Brain microvascular endothelial cell (primary cell): Measurements from ENCODE around the gene WDFY3.

Experiments used
- DNase-seq: peaks from one replicate; pipeline ENCODE4 v3.0.0-alpha.2; 2020
- H3K27ac ChIP-seq: fragments of 250-450 bp; sonication (Bioruptor Pico); 2 replicates; pipeline ENCODE4 v1.5.1; 2020; ENCODE audit warnings: mild to moderate bottlenecking, moderate library complexity
- H3K27me3 ChIP-seq: fragments of 250-450 bp; sonication (Bioruptor Pico); replicated peaks from 2 replicates; pipeline ENCODE4 v1.5.1; 2020; ENCODE audit warnings: mild to moderate bottlenecking
- H3K36me3 ChIP-seq: fragments of 250-450 bp; sonication (Bioruptor Pico); replicated peaks from 2 replicates; pipeline ENCODE4 v1.5.1; 2020; ENCODE audit warnings: mild to moderate bottlenecking
- H3K4me3 ChIP-seq: 2 replicates; pipeline ENCODE4 v1.5.1; 2011; ENCODE audit warnings: low read depth, mild to moderate bottlenecking, control low read depth, low read length, moderate library complexity
- CTCF ChIP-seq: IDR thresholded peaks from 2 replicates; pipeline ENCODE4 v1.5.1; 2011; ENCODE audit warnings: low read depth, mild to moderate bottlenecking, moderate library complexity, low read length, control low read depth, inconsistent platforms; ENCODE audit errors: missing control alignments
- in situ Hi-C: cut with HindIII; loops from 2 replicates; pipeline ENCODE4 v1.10.0; 2017; ENCODE audit warnings: low sequenced_read_pairs, low pct_ligation_motif_present

Gene WDFY3

GRCh38 chr4:84733343-84734033 is 233.0 kb downstream of the WDFY3 start:
- no peak overlapping the region for H3K4me3 ChIP-seq
- TF ChIP-seq CTCF = no peak
- DNase-seq = no peak
- H3K27me3 ChIP-seq = no peaks in the 10 kb centered on the region
- in situ Hi-C loops = no loop called here
- H3K27ac ChIP-seq = no peak overlapping the region
- H3K36me3 ChIP-seq = peaks cover 16% of the 10 kb centered on the region

- Histone ChIP-seq H3K27ac (no peak overlapping the region), H3K4me3 (no peak overlapping the region)
Observed at GRCh38 chr4:84730375-84730774, 236.1 kb downstream of the WDFY3 start.

GRCh38 chr4:84727491-84727890 is 239.0 kb downstream of the WDFY3 start:
- in situ Hi-C loops = no loop called here

More at GRCh38 chr4:84730375-84730774, 236.1 kb downstream of the WDFY3 start:
- peaks cover 8% of the 10 kb centered on the region for H3K36me3 ChIP-seq
- H3K27me3 ChIP-seq = no peaks in the 10 kb centered on the region
- DNase-seq = no peak
- in situ Hi-C loops = no loop called here
- TF ChIP-seq CTCF = no peak

GRCh38 chr4:84726356-84726755 is 240.1 kb downstream of the WDFY3 start:
- DNase-seq = no peak
- Histone ChIP-seq H3K36me3 (no peaks in the 10 kb centered on the region), H3K4me3 (no peak overlapping the region), H3K27me3 (no peaks in the 10 kb centered on the region), H3K27ac (no peak overlapping the region)
- no peak for TF ChIP-seq CTCF
- in situ Hi-C loops = no loop called here

More at GRCh38 chr4:84727491-84727890, 239.0 kb downstream of the WDFY3 start:
- Histone ChIP-seq H3K27me3 (no peaks in the 10 kb centered on the region), H3K27ac (no peak overlapping the region), H3K36me3 (peaks cover 2% of the 10 kb centered on the region), H3K4me3 (no peak overlapping the region)
- TF ChIP-seq CTCF = no peak
- no peak for DNase-seq

GRCh38 chr4:84722720-84723119 is 243.8 kb downstream of the WDFY3 start:
- no peak for TF ChIP-seq CTCF
- DNase-seq = no peak
- in situ Hi-C loops = no loop called here

GRCh38 chr4:84719115-84719514 is 247.4 kb downstream of the WDFY3 start:
- Histone ChIP-seq H3K27ac (no peak overlapping the region), H3K27me3 (no peaks in the 10 kb centered on the region), H3K4me3 (no peak overlapping the region), H3K36me3 (peaks cover 14% of the 10 kb centered on the region)
- in situ Hi-C loops = no loop called here
- no peak for TF ChIP-seq CTCF
- no peak for DNase-seq

More at GRCh38 chr4:84722720-84723119, 243.8 kb downstream of the WDFY3 start:
- Histone ChIP-seq H3K27ac (no peak overlapping the region), H3K27me3 (no peaks in the 10 kb centered on the region), H3K4me3 (no peak overlapping the region), H3K36me3 (peaks cover 12% of the 10 kb centered on the region)
